Osteoblast (primary cell): ENCODE measurements around the gene TELO2. TPM values are rescaled to one million over a fixed set of nuclear protein-coding genes. Genes with fewer than 3 reads are reported as not detected.
"Not testable (repeated sequence)": the region's sequence is repeated elsewhere in the genome, so short reads cannot be mapped to it uniquely, and the experiment has no call there.

Experiments
- DNase-seq: peaks from one replicate; pipeline ENCODE4 v3.0.0; 2011; ENCODE audit warnings: low spot score, mixed read lengths; ENCODE audit not compliant: insufficient read length; ENCODE audit errors: missing footprints
- H2AFZ ChIP-seq: 2 replicates; pipeline ENCODE4 v1.6.0; 2011; ENCODE audit warnings: mild to moderate bottlenecking, low read length
- H3K27ac ChIP-seq: 2 replicates; pipeline ENCODE4 v1.5.1; 2011; ENCODE audit warnings: mild to moderate bottlenecking, low read depth, low read length, moderate library complexity
- H3K27me3 ChIP-seq: 2 replicates; pipeline ENCODE4 v1.6.0; 2012; ENCODE audit warnings: mild to moderate bottlenecking, control low read depth, inconsistent platforms, low read length, moderate library complexity; ENCODE audit not compliant: insufficient read depth
- H3K36me3 ChIP-seq: 2 replicates; pipeline ENCODE4 v1.5.1; 2011; ENCODE audit warnings: mild to moderate bottlenecking, low read length, control low read depth, moderate library complexity; ENCODE audit not compliant: insufficient read depth
- H3K4me1 ChIP-seq: 2 replicates; pipeline ENCODE4 v1.5.1; 2011; ENCODE audit warnings: mild to moderate bottlenecking, low read length, control low read depth, moderate library complexity; ENCODE audit not compliant: insufficient read depth
- H3K4me2 ChIP-seq: 2 replicates; pipeline ENCODE4 v1.6.0; 2011; ENCODE audit warnings: mild to moderate bottlenecking, low read length; ENCODE audit not compliant: insufficient read depth
- H3K4me3 ChIP-seq: fragments of 200-600 bp; sonication (generic); 3 replicates; pipeline ENCODE4 v1.5.1; 2012; ENCODE audit warnings: mild to moderate bottlenecking, low read length, inconsistent platforms; ENCODE audit not compliant: insufficient read depth
- H3K79me2 ChIP-seq: 2 replicates; pipeline ENCODE4 v1.6.0; 2012; ENCODE audit warnings: mild to moderate bottlenecking, low read length, control low read depth, inconsistent platforms; ENCODE audit not compliant: insufficient read depth
- H3K9me3 ChIP-seq: 2 replicates; pipeline ENCODE4 v1.5.1; 2011; ENCODE audit warnings: low read depth, low read length, control low read depth
- H4K20me1 ChIP-seq: 2 replicates; pipeline ENCODE4 v1.6.0; 2012; ENCODE audit warnings: mild to moderate bottlenecking, low read length, control low read depth; ENCODE audit not compliant: insufficient read depth
- total RNA-seq: library from RNA; depleted of rRNA; stranded (reverse); fragments of >200 nt; gene quantifications from 2 replicates; pipeline ENCODE4 v1.2.3, GENCODE V29; 2012
- TF ChIP-seq, protein P1 (sequence below): IDR thresholded peaks from 2 replicates; pipeline ENCODE4 v1.5.1; 2011; ENCODE audit warnings: mild to moderate bottlenecking, low read depth, low read length, moderate library complexity; ENCODE audit errors: extremely low read depth

TELO2 gene
- total RNA-seq, 1 donor, result 18.1 TPM

DNA sequence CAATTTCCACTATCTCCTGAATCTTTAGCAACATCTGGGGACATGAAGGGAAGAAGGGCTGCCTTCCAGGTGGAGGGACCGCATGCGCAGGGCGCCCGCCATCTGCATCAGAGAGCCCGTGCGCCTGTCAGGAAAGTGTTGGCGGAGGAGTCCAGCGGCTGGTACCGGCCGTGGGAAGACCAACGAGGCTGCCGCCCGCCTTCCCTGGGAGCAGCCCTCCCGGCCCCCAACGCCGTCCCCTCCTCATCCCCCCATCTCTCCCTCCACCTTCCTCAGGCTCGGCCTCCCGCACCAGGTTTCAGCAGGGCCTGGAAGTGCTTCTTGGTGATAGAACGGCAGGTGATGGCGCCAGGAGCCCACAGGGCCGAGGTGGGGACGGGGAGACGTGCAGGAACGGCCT lies 27.1 kb upstream of the TELO2 start:
- no peaks in the 10 kb centered on the region for H3K27me3 ChIP-seq
- no peak overlapping the region for H3K4me3 ChIP-seq
- no peak overlapping the region for H3K27ac ChIP-seq
- peaks cover 12% of the 10 kb centered on the region for H3K4me1 ChIP-seq
- no peak overlapping the region for H3K4me2 ChIP-seq
- DNase-seq, result no peak
- no peak overlapping the region for H2AFZ ChIP-seq
- H3K79me2 ChIP-seq, result peaks cover 79% of the 10 kb centered on the region
- H3K36me3 ChIP-seq, result no peaks in the 10 kb centered on the region
- H4K20me1 ChIP-seq, result peaks cover 13% of the 10 kb centered on the region
- TF ChIP-seq, protein P1, sequence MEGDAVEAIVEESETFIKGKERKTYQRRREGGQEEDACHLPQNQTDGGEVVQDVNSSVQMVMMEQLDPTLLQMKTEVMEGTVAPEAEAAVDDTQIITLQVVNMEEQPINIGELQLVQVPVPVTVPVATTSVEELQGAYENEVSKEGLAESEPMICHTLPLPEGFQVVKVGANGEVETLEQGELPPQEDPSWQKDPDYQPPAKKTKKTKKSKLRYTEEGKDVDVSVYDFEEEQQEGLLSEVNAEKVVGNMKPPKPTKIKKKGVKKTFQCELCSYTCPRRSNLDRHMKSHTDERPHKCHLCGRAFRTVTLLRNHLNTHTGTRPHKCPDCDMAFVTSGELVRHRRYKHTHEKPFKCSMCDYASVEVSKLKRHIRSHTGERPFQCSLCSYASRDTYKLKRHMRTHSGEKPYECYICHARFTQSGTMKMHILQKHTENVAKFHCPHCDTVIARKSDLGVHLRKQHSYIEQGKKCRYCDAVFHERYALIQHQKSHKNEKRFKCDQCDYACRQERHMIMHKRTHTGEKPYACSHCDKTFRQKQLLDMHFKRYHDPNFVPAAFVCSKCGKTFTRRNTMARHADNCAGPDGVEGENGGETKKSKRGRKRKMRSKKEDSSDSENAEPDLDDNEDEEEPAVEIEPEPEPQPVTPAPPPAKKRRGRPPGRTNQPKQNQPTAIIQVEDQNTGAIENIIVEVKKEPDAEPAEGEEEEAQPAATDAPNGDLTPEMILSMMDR, result no peak
- peaks cover under 1% of the 10 kb centered on the region for H3K9me3 ChIP-seq

DNA sequence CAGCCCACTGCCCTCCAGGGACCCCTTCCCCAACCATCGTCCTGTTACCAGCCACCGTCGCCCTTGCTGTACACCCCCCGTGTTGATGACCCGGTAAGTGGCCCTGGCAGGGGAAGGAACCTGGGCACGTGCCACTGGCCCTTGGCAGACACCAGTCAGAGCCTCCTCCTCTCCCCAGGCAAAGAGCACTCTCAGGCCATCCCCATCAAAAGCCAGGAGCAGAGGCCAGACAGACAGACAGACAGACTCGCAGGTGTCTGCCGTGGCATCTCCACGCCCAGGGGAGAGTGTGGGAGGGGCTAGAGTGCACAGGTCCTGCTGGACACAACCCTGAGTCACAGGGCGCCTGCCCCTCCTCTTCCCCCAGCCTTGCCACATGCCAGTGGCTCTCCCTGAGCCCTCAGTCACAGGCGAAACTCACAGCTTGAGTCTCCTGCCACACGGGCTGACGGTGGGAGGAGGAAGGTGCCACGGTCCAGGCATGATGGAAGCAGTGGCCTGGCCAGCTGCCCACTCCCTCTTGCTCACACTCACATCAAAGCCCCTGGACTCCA lies 26.1 kb upstream of the TELO2 start:
- Histone ChIP-seq H3K27me3 (no peaks in the 10 kb centered on the region), H3K36me3 (no peaks in the 10 kb centered on the region), H3K27ac (no peak overlapping the region), H3K9me3 (peaks cover 3% of the 10 kb centered on the region), H2AFZ (no peak overlapping the region), H3K79me2 (peaks cover 85% of the 10 kb centered on the region), H3K4me3 (no peak overlapping the region), H4K20me1 (peaks cover 11% of the 10 kb centered on the region), H3K4me2 (no peak overlapping the region), H3K4me1 (peaks cover 15% of the 10 kb centered on the region)
- DNase-seq, result no peak
- TF ChIP-seq, protein P1, result no peak

DNA sequence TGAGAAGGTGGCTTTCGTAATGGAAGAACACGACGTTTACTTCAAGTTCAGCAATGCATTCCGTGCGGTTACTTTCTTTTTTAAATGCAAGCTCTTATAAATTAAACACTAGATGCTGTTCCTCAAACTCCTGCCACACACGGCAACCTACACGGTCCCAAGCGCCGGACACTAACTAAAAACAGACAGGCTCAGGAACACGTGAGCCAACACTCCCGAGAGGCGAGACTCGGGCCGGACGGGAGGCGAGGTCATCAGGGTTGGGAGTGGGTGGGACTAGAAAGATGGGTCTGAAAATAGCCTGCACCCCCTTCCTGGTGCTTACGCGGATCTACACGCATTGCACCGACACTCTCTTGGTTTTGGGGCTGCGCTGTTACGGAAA lies 24.7 kb upstream of the TELO2 start:
- Histone ChIP-seq H3K4me3 (no peak overlapping the region), H3K27ac (no peak overlapping the region), H3K9me3 (peaks cover 3% of the 10 kb centered on the region), H2AFZ (no peak overlapping the region), H4K20me1 (peaks cover 11% of the 10 kb centered on the region), H3K4me1 (peaks cover 15% of the 10 kb centered on the region), H3K27me3 (no peaks in the 10 kb centered on the region), H3K36me3 (no peaks in the 10 kb centered on the region), H3K4me2 (no peak overlapping the region), H3K79me2 (peaks cover 88% of the 10 kb centered on the region)
- no peak for DNase-seq
- TF ChIP-seq, protein P1, result no peak

DNA sequence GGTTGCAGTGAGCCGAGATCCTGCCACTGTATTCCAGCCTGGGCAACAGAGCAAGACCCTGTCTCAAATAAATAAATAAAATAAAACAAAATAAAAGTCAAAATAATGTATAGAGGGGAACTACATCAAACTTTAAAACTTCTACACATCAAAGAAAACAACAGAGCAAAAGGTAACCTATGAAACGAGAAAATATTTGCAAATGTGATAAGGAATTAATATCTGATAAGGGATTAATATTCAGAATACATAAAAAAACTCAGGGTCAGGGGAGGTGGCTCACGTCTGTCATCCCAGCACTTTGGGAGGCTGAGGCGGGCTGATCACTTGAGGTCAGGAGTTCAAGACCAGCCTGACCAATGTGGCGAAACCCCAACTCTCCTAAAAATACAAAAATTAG lies 24.0 kb upstream of the TELO2 start:
- H3K4me2 ChIP-seq, H3K36me3 ChIP-seq, DNase-seq, H3K27ac ChIP-seq, H3K9me3 ChIP-seq, H2AFZ ChIP-seq, H3K4me3 ChIP-seq, H3K27me3 ChIP-seq: not testable (repeated sequence)
- Histone ChIP-seq H3K79me2 (peaks cover 94% of the 10 kb centered on the region), H3K4me1 (peaks cover 19% of the 10 kb centered on the region), H4K20me1 (peaks cover 11% of the 10 kb centered on the region)
